ENCODE measurements around the gene GLS.
"Not testable (repeated sequence)": the region's sequence is repeated elsewhere in the genome, so short reads cannot be mapped to it uniquely, and the experiment has no call there.

The GLS gene

DNA sequence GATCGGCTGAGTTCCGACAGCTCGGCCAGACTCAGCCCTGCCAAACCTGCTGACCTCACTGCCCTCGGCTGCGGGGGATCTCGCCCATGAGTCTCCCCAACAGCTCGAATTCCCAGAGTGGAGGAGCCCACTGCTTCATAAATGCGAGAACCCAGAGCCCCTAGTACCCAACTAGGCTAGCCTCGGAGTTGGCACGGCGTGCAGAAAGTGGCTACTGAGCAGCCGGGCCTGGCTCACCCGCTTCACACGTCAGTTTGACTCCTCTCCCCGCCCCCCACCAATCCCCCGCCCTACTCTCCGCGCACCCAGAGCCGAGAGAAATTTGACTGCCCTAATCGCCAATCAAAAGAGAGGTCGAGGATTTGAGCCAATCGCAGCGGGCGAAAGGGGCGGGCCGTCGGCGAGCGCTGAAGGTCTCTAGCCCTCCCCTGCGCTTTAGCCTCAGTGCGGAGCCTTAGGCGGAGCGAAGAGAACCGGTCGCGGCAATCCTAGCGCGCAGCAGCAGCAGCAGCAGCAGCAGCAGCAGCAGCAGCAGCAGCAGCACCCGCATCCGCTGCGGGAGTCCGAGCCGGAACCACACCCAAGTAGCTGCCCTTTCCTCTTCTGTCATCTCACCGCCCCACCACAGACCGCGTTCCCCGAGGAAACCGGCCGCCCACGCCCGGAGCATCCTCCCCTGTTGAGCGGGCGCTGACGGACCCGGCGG lies at the start of gene GLS:
Gene GLS, plus strand, starts transcription at position 444 of the 706 bp plus-strand sequence. CDS start 264 bp downstream, outside the sequence.
- DNase-seq (ENCODE audit: extremely low read depth in 1 of 2, low read depth in 1 of 2): peak; percentile 90 to 95

GRCh38 chr2:190831941-190832340 lies 48.7 kb upstream of the GLS start:
- DNase-seq (ENCODE audit: extremely low read depth in 1 of 2, low read depth in 1 of 2): no peak

DNA sequence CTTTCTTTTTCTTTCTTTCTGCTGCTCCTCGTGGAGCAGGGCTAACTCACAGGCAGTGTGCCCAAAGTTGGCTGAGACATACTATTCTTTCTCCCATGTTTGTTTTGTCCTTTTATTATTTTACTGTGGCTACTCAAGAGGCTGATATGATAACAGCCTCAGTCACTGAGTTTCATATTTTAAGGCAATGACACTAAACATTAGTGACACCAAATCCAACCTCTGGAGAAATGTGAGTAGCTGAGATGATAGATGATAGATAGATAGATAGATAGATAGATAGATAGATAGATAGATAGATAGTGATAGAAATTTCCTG lies 45.8 kb upstream of the GLS start:
- DNase-seq (ENCODE audit: extremely low read depth in 1 of 2, low read depth in 1 of 2): no peak

DNA sequence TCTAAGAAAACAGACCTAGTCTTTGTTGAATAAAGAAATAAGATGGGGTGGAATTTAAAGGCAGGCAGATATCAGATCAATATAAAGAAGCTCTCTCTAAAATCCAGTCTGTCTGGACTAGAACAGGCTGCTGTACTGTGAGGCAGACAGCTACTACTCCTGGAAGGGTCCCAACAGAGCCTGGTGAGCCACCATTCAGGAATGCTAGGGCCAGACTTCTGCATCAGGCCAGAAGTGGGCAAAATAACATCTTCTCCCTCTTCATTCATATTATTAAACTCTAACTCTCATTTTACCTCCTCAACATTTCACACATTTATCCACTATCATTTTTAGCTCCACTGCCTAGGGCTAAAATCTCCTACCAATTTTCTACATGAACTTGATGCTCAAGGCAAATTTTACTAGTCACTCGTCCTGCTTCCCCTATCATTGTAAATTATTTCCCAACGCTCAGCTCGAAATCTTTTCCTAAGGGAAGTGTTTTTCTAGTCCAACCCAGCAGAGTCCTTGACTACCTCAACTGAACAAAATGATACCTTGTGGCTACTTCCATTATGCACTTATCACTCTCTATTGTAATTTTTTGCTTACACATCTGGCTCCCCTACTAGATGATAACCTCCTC lies 45.2 kb upstream of the GLS start:
- DNase-seq (ENCODE audit: extremely low read depth in 1 of 2, low read depth in 1 of 2): no peak

GRCh38 chr2:190836767-190837166 lies 43.9 kb upstream of the GLS start:
- DNase-seq (ENCODE audit: extremely low read depth in 1 of 2, low read depth in 1 of 2): no peak

- no peak for DNase-seq (ENCODE audit: extremely low read depth in 1 of 2, low read depth in 1 of 2)
These were observed 43.2 kb upstream of the GLS start for GRCh38 chr2:190837420-190837819.

GRCh38 chr2:190837952-190838361 lies 42.7 kb upstream of the GLS start:
- no peak for DNase-seq (ENCODE audit: extremely low read depth in 1 of 2, low read depth in 1 of 2)

- no peak for DNase-seq (ENCODE audit: extremely low read depth in 1 of 2, low read depth in 1 of 2)
These were observed 42.1 kb upstream of the GLS start for GRCh38 chr2:190838492-190838910.

DNA sequence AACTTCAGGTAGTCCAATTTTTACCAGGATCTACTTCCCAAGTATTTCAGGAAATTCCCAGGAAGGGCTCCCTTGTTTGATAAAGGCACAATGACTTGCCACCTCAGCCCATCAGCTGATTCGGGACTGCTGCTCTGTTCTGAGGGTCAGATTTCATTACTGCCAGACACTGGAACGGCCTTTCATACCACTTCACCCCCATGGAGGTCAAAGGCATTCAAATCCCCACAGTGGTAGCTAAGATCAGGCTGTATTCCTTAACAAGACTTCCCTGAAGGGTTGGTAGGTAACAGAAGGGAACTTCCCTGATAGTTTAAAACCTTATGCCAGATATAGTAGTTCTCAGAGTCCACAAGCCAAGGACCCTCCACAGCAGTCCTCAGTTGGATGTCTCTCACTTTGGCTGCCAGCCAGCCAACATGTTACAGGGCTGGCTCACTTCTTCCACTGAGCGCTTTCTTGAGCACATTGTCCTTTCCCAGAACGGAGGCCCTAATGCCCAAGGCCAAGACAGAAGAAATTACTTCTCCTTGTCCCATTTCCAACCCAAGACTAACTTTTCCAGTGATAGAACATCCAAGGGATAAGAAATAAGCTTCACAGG lies 40.0 kb upstream of the GLS start:
- DNase-seq (ENCODE audit: extremely low read depth in 1 of 2, low read depth in 1 of 2): no peak

- DNase-seq (ENCODE audit: extremely low read depth in 1 of 2, low read depth in 1 of 2): no peak
These were observed 38.7 kb upstream of the GLS start for GRCh38 chr2:190841707-190842505.

GRCh38 chr2:190842606-190843104 lies 38.0 kb upstream of the GLS start:
- no peak for DNase-seq (ENCODE audit: extremely low read depth in 1 of 2, low read depth in 1 of 2)

DNA sequence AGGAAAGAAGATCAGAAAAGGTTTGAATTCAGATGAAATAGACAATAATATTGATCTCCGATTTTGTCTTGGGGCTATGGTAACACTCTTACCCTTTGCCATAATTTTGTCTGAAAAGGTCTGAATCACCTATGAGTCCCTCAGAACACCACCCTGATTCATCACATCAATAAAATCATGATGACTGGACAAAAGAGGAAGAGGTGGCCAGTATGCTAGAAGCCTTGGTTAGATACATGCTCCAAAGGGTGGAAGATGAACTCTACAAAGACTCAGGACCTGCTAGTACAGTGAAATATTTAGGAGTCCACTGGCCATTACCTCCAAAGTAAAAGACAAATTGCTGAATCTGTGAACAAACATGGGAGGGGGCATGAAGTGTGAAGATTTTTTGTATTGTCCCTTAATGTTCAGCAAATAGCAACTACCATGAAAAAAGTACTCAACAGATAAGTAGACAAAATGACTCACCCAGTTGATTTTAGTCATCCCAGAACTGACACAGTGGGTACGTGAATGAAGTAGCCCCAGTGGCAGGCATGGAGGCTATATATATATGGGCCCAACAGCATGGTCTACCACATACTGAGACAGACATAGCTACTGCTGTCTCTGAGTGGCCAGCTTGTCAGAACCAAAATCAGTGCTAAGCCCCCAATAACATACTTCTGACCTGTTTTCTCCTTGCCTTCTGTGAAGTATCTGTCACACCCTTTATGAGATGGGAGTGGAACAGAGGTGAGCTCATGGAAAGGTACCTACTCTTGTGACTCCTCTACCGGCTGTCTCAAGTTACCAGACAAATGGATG lies 36.5 kb upstream of the GLS start:
- DNase-seq (ENCODE audit: extremely low read depth in 1 of 2, low read depth in 1 of 2): no peak

GRCh38 chr2:190844700-190845401 lies 35.8 kb upstream of the GLS start:
- DNase-seq (ENCODE audit: extremely low read depth in 1 of 2, low read depth in 1 of 2): no peak

DNA sequence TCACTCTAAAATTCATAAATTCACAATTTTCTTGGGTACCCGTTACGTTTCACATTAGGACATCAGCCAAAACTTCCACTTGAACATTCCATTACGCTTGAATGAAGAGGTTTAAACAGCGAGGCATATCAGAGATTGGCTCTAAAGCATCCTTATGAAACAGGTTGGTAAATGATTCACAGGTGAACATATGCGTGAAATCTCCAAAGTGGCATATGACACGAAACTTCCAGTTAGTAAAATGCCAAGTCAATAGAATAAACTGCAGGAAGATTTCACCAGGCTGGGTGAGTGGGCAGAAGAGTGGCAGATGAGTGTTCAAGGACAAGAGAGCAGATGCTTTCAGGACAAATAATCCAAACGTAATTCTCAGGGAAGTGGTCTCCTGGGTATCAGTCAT lies 33.9 kb upstream of the GLS start:
- no peak for DNase-seq (ENCODE audit: extremely low read depth in 1 of 2, low read depth in 1 of 2)

DNA sequence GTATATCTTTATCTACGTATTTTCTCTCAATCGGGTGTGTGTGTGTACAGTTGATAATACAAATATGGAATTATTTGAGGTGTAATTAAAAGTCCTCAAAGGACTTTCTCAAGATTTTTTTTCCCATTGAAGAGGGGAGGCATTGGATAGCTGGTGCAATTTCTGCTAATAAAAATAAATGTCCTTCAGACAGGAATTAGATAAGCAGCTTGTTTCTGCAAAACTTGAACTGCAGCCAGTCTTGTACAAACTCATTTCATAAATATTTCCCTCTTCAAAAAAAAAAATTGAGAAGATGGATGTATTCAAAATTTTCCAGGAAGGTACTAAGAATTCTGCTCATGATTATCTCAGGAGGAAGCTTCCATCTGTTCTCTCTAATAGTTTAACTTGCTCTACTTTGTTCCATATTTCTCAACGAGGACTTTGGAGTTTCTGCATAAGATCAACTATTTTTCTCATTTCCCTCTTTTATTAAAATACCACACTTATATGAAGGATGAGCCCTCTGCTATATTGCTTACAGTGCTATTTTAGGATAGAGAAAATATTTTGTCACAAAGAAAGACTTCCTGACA lies 33.0 kb upstream of the GLS start:
- DNase-seq (ENCODE audit: extremely low read depth in 1 of 2, low read depth in 1 of 2): no peak

GRCh38 chr2:190849774-190850173 lies 30.8 kb upstream of the GLS start:
- DNase-seq (ENCODE audit: extremely low read depth in 1 of 2, low read depth in 1 of 2): no peak

- DNase-seq (ENCODE audit: extremely low read depth in 1 of 2, low read depth in 1 of 2): not testable (repeated sequence)
These were observed 27.6 kb upstream of the GLS start for GRCh38 chr2:190853022-190853421.

DNA sequence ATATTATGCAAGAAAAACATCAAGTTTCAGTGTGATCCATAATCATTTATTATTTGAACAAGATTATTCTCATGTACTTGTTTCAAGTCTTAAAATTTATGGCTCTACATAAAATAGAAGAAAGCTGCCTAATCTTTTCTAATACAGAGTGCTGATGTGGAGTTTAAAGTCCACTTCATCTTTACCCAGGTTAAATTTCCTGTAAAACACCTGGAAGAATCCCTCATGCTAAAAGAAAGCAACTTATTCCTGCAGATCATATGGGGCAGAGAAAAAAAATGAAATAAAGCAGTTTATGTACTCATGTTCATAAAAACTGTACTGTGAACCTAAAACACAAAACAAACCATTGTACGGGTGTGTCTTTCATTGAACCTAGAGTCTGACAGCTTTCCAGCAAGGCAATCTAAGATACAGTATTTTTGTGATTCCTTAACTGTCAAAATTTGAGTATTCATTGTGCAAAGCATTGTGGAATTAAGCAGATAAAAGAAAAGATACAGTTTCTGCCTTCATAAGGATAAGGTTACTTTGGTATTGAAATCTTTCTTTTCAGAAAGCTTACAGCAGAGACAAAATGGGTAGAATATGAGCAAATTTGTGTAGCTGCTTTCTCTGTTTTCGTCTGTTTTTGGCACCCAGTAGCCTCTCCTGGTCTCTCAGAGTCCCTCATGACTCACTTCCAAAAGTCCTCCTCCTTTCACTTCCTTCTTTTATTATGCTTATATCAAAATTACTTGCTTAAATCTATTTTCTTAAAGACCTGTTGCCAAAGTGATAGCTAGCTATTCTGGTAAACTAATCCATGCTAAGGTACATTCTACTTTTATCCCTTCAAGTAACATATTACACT lies 26.9 kb upstream of the GLS start:
- no peak for DNase-seq (ENCODE audit: extremely low read depth in 1 of 2, low read depth in 1 of 2)

DNA sequence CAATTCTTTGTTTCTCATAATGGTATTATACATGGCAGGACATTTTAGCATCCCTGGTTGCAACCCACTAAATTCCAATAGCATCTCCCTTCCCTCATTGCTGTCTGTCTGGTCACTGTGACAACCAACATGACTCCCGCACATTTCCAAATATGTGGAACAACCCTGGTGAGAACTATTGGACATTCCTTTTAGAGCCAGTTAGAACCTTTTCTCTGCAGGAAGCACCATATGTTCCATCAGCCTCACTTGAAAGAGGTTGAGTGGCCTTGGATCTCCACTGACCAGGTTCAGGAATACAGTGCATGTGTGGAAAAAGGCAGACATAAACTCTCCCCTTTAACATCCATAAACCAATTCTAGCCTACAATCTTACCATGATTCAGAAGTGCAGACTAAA lies 25.9 kb upstream of the GLS start:
- DNase-seq (ENCODE audit: extremely low read depth in 1 of 2, low read depth in 1 of 2): no peak

Measured in activated CD8-positive, alpha-beta memory T cell treated with anti-CD3 and anti-CD28 coated beads for 1 hour (primary cell).